ENCODE data around the gene TASOR. TPM values are rescaled to one million over a fixed set of nuclear protein-coding genes. Genes with fewer than 3 reads are reported as not detected.

TASOR gene
- total and polyA plus RNA-seq, 2 of the 8 experiments (the other 6 are each of a cell fraction or from before 2014, with no cell fraction given) = 12.2 to 45.5 TPM

DNA sequence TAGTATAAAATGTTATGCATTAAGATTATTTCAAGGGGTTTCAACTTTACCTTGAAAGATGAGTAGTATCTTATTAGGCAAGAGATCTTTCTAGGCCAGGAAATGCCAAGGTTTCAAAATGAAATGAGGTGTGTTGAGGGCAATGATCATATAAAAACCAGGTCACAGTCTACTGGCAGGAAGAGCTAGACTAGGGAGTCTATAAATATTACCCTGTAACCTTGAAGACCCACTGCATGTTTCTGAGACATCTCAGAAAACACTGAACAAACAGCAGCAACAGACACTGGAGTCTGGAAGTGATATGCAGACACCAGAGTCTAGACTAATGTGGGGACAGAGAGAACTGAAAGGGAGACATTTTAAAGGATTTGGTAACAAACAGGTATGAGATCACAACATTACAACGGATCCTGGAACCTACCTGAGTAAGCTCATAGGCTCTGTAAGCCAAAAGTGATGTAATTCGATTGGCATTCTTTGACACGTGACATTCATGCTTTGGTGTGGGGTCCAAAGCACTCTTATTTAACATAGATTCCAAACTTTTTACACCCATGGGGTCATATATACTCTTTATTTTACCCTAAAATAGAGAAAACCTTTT, 15.0 kb downstream of the TASOR start:
- Histone ChIP-seq H3K14ac (ENCODE audit: insufficient read length) (no peak overlapping the region), H3K23ac (ENCODE audit: insufficient read length) (no peak overlapping the region), H3K56ac (replicated peaks; ENCODE audit: insufficient read length, low read depth, low read length) (no peak overlapping the region), H2AFZ (ENCODE audit: low read length) (no peak overlapping the region), H4K5ac (ENCODE audit: insufficient read length, low read depth, low read length) (no peak overlapping the region), H3K27ac (ENCODE audit: low read depth, low read length) (no peak overlapping the region), H2BK12ac (ENCODE audit: low read depth, low read length) (no peak overlapping the region), H3K36me3 (ENCODE audit: control insufficient read depth in 2 of 4, insufficient read depth in 4 of 4, low read length in 3 of 4) (peaks cover 9 to 73% (median 27%) of the 10 kb centered on the region in 4 experiments; a peak in 7 of 8 replicates), H3K23me2 (ENCODE audit: low read depth, low read length) (no peaks in the 10 kb centered on the region), H2BK15ac (ENCODE audit: low read length) (no peak overlapping the region), H3K4me1 (replicated peaks in 1 of 4; ENCODE audit: control insufficient read depth in 3 of 4, insufficient read depth in 4 of 4, low read length in 3 of 4) (no peaks in the 10 kb centered on the region), H2AK5ac (ENCODE audit: low read depth, low read length) (no peak overlapping the region), H3K27me3 (replicated peaks in 1 of 4; ENCODE audit: control insufficient read depth in 3 of 4, extremely low read depth in 1 of 4, insufficient read depth in 3 of 4, low read length in 3 of 4) (no peaks in the 10 kb centered on the region), H3K79me2 (ENCODE audit: control insufficient read depth in 1 of 2, insufficient read depth in 2 of 2, low read length in 2 of 2) (no peaks in the 10 kb centered on the region), H3K9ac (replicated peaks in 1 of 4; ENCODE audit: extremely low read depth in 1 of 4, low read depth in 3 of 4, low read length in 3 of 4) (no peak overlapping the region), H3K79me1 (ENCODE audit: low read depth, low read length) (no peaks in the 10 kb centered on the region), H2BK120ac (replicated peaks; ENCODE audit: low read depth, low read length) (no peak overlapping the region), H4K91ac (replicated peaks; ENCODE audit: insufficient read length, low read length) (no peak overlapping the region), H3K4me2 (ENCODE audit: insufficient read depth in 1 of 2, low read depth in 2 of 2, low read length in 2 of 2) (no peak overlapping the region), H3K4ac (replicated peaks; ENCODE audit: insufficient read length, low read depth, low read length) (no peak overlapping the region), H2BK5ac (ENCODE audit: low read depth, low read length) (no peak overlapping the region), H4K8ac (ENCODE audit: extremely low read depth, insufficient read depth, low read length) (no peak overlapping the region), H3K18ac (ENCODE audit: extremely low read depth, low read length) (no peak overlapping the region), H3K4me3 (ENCODE audit: extremely low read depth in 1 of 4, insufficient read depth in 2 of 4, low read depth in 3 of 4, low read length in 4 of 4) (no peak overlapping the region), H2BK20ac (ENCODE audit: low read length) (no peak overlapping the region), H3K9me3 (ENCODE audit: insufficient read depth in 2 of 2, low read depth in 1 of 2, low read length in 1 of 2) (no peaks in the 10 kb centered on the region), H4K20me1 (replicated peaks in 1 of 2; ENCODE audit: control insufficient read depth in 1 of 2, insufficient read depth in 2 of 2, low read length in 2 of 2) (peaks cover 0 to 3% of the 10 kb centered on the region in 2 experiments)
- 91% methylated on average over 3 of the region's 3 CpGs; no CpG with 5 or more reads in 1 of the 2 experiments for WGBS, 2 experiments (ENCODE audit: extremely low coverage in 1 of 2, insufficient coverage in 1 of 2, insufficient read length in 1 of 2, insufficient replicate concordance in 2 of 2, low coverage in 1 of 2, low lambda C conversion rate in 2 of 2, missing lambda C conversion rate in 1 of 2)
- no peak for FAIRE-seq
- no peak for DNase-seq (ENCODE audit: low read depth in 1 of 2, low spot score in 2 of 2)
- ChIA-PET CTCF (ENCODE audit: partially characterized antibody) (interaction anchor here (0.7 to 1.2 kb wide), 2 partner anchors 15 to 132 kb away, joined by 3 read pairs; no protein-coding TSS in a partner anchor), POLR2A (ENCODE audit: partially characterized antibody) (no interaction called here)
- no peak for TF ChIP-seq SP2 (IDR thresholded peaks at IDR 0.05; ENCODE audit: low read length)
- TF ChIP-seq RBBP5 (IDR thresholded peaks at IDR 0.05; ENCODE audit: borderline replicate concordance, low read depth, low read length) = no peak
- no peak for TF ChIP-seq KDM5A (IDR thresholded peaks at IDR 0.05; ENCODE audit: low read length)
- TF ChIP-seq TCF12 (IDR thresholded peaks at IDR 0.05; ENCODE audit: low read depth, low read length) = no peak
- TF ChIP-seq MAFK (IDR thresholded peaks at IDR 0.05; ENCODE audit: low read depth, low read length) = no peak
- TF ChIP-seq SIX5 (IDR thresholded peaks at IDR 0.05; ENCODE audit: low read depth, low read length) = no peak
- no peak for TF ChIP-seq BACH1 (IDR thresholded peaks at IDR 0.05; ENCODE audit: low read length)
- TF ChIP-seq PHF8 (conservative IDR thresholded peaks at IDR 0.05; ENCODE audit: low read depth, low read length) = no peak
- TF ChIP-seq YY1 (IDR thresholded peaks at IDR 0.05; ENCODE audit: low read depth, low read length) = no peak
- TF ChIP-seq NANOG (IDR thresholded peaks at IDR 0.05; ENCODE audit: insufficient read depth, low read depth, low read length, poor library complexity, severe bottlenecking) = no peak
- TF ChIP-seq NRF1 (IDR thresholded peaks at IDR 0.05; ENCODE audit: low read depth, low read length) = no peak
- no peak for TF ChIP-seq HDAC6 (IDR thresholded peaks at IDR 0.05; ENCODE audit: low read depth, low read length)
- TF ChIP-seq SIRT6 (IDR thresholded peaks at IDR 0.05; ENCODE audit: low read length) = no peak
- no peak for TF ChIP-seq CHD2 (IDR thresholded peaks at IDR 0.05; ENCODE audit: low read length)
- no peak for TF ChIP-seq EGR1 (IDR thresholded peaks at IDR 0.05; ENCODE audit: borderline replicate concordance, low read depth, low read length)

Data from H1 (cell line).